Measurements from ENCODE around the gene BTBD1. TPM values are rescaled to one million over a fixed set of nuclear protein-coding genes. Genes with fewer than 3 reads are reported as not detected.

BTBD1 gene
- total and polyA plus RNA-seq, 2 donors (not counting 3 experiments of a cell fraction or from before 2014, with no cell fraction given): 30.8 to 58.0 TPM

- POLR2A ChIA-PET: no interaction called here
- H3K9me3 ChIP-seq (replicated peaks; ENCODE audit: control insufficient read depth, insufficient read depth, low read length): no peaks in the 10 kb centered on the region
- DNase-seq (ENCODE audit: low read depth, low spot score) (peak; percentile 31), FAIRE-seq (no peak)
- dilution Hi-C loops (cut with MboI; ENCODE audit: extremely low pct_ligation_motif_present, low sequenced_read_pairs) (no loop called here), intact Hi-C loops (cut with micrococcal nuclease) (loop anchor here (1.0 kb wide), 1 partner anchor 12 kb away; no protein-coding TSS in a partner anchor)
- no TSS peak for BruUV-seq (replicated peaks)
- peak overlapping the region; percentile 23 to 99 (median 98) for H3K4me3 ChIP-seq (replicated peaks in 1 of 3; ENCODE audit: insufficient read depth in 1 of 3, low read depth in 1 of 3, low read length in 3 of 3)
- peaks cover 21% of the 10 kb centered on the region for H4K20me1 ChIP-seq (replicated peaks; ENCODE audit: control insufficient read depth, extremely low read depth, insufficient read depth, low read length)
- peak overlapping the region; percentile 96 for H3K9ac ChIP-seq (replicated peaks; ENCODE audit: extremely low read depth, insufficient read depth, low read length)
- peak overlapping the region; percentile 96 for H3K4me2 ChIP-seq (ENCODE audit: insufficient read depth, low read length)
- peak overlapping the region; percentile 66 for H3K27ac ChIP-seq (ENCODE audit: insufficient read depth, low read depth, low read length)
- H3K4me1 ChIP-seq (ENCODE audit: control insufficient read depth, extremely low read depth, insufficient read depth, low read length): peaks cover 36% of the 10 kb centered on the region
- no peaks in the 10 kb centered on the region for H3K36me3 ChIP-seq (ENCODE audit: control insufficient read depth in 2 of 2, extremely low read depth in 1 of 2, insufficient read depth in 2 of 2, low read length in 2 of 2)
- H2AFZ ChIP-seq (ENCODE audit: low read depth, low read length): no peak overlapping the region
- TF ChIP-seq POLR2A (IDR thresholded peaks at IDR 0.05; ENCODE audit: low read depth, low read length): no peak
- TF ChIP-seq FOS (IDR thresholded peaks at IDR 0.05; ENCODE audit: borderline replicate concordance, insufficient read depth, low read length): no peak
- TF ChIP-seq EZH2 (IDR thresholded peaks at IDR 0.05; ENCODE audit: borderline replicate concordance, low read depth, low read length, severe bottlenecking): no peak
- TF ChIP-seq MYC (IDR thresholded peaks at IDR 0.05; ENCODE audit: low read depth, low read length): no peak
- TF ChIP-seq MAX (IDR thresholded peaks at IDR 0.05; ENCODE audit: insufficient read depth, insufficient read length): no peak
- no peak for TF ChIP-seq POLR2AphosphoS5 (IDR thresholded peaks at IDR 0.05; ENCODE audit: insufficient read depth, low read depth, low read length)
- TF ChIP-seq JUN (IDR thresholded peaks at IDR 0.05; ENCODE audit: borderline replicate concordance, insufficient read depth, insufficient read length, low read depth): no peak
- TF ChIP-seq GATA2 (IDR thresholded peaks at IDR 0.05; ENCODE audit: insufficient read depth, insufficient read length, low read depth, low read length): no peak
- no peak for TF ChIP-seq CTCF (IDR thresholded peaks at IDR 0.05; ENCODE audit: extremely low read depth in 1 of 2, insufficient read depth in 1 of 2, low read depth in 1 of 2, low read length in 2 of 2)
- H3K27me3 ChIP-seq (ENCODE audit: control insufficient read depth in 2 of 2, insufficient read depth in 2 of 2, low read length in 2 of 2): no peaks in the 10 kb centered on the region
- CTCF ChIA-PET: interaction anchor here (2.4 kb wide), 1 partner anchor 54 kb away, joined by 9 read pairs; the partner anchor contains the start of gene C15orf40
- peaks cover 3% of the 10 kb centered on the region for H3K9me1 ChIP-seq (replicated peaks; ENCODE audit: control insufficient read depth, extremely low read depth, insufficient read depth, low read length)
- peaks cover 68% of the 10 kb centered on the region for H3K79me2 ChIP-seq (ENCODE audit: control insufficient read depth, insufficient read depth, low read length)
Measured at GRCh38 chr15:83064859-83065258, 2.2 kb downstream of the BTBD1 start.
